Measurements from ENCODE around the gene PRRT4. TPM values are rescaled to one million over a fixed set of nuclear protein-coding genes. Genes with fewer than 3 reads are reported as not detected.
A peak's percentile ranks its signal among the peaks of the same experiment; 100 is the strongest.

Gene PRRT4
- total and polyA plus RNA-seq, 4 donors = 0.13 to 0.14 TPM; not detected in 2

DNA sequence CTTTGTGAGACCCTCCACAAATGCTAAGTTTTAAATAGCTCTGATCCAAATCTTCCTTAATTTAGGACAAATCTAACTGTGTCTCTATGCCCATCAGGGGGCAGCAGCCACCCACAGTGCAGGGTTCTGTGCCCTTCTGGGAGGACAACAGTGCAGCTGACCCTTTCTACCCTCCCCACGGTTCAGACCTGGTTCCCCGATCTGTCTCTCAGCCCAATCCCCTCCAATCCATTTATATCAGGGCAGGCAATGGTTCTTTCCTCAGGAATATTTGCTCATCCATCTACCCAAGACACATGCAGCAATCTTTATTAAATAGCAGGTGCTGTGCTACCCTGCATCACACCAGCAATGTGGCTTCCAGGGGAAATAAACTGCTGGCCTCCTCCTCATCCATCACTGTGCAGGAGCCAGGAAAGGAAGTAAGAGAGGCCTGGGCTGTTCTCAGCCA, 13.8 kb downstream of the PRRT4 start:
- Histone ChIP-seq H3K4me1 (ENCODE audit: control insufficient read depth in 4 of 4, insufficient read depth in 4 of 4, low read length in 3 of 4) (peaks cover 8 to 18% (median 12%) of the 10 kb centered on the region in 4 donors), H3K9ac (ENCODE audit: low read depth in 1 of 2, low read length in 2 of 2) (no peak overlapping the region), H3K36me3 (ENCODE audit: control insufficient read depth in 4 of 4, insufficient read depth in 3 of 4, low read depth in 1 of 4, low read length in 3 of 4) (no peaks in the 10 kb centered on the region), H3K27me3 (ENCODE audit: control insufficient read depth in 4 of 4, insufficient read depth in 4 of 4, low read length in 3 of 4) (peaks cover 0 to 1% (median 0%) of the 10 kb centered on the region in 4 donors), H3K9me3 (ENCODE audit: control insufficient read depth in 4 of 4, low read length in 3 of 4) (no peaks in the 10 kb centered on the region), H3K4me3 (ENCODE audit: low read depth in 1 of 3, low read length in 3 of 3) (no peak overlapping the region), H3K27ac (ENCODE audit: low read depth in 1 of 2, low read length in 2 of 2) (no peak overlapping the region)
- 6% methylated on average over 2 of the region's 2 CpGs for WGBS
- no peak for DNase-seq (ENCODE audit: low spot score)
- TF ChIP-seq, protein P1, sequence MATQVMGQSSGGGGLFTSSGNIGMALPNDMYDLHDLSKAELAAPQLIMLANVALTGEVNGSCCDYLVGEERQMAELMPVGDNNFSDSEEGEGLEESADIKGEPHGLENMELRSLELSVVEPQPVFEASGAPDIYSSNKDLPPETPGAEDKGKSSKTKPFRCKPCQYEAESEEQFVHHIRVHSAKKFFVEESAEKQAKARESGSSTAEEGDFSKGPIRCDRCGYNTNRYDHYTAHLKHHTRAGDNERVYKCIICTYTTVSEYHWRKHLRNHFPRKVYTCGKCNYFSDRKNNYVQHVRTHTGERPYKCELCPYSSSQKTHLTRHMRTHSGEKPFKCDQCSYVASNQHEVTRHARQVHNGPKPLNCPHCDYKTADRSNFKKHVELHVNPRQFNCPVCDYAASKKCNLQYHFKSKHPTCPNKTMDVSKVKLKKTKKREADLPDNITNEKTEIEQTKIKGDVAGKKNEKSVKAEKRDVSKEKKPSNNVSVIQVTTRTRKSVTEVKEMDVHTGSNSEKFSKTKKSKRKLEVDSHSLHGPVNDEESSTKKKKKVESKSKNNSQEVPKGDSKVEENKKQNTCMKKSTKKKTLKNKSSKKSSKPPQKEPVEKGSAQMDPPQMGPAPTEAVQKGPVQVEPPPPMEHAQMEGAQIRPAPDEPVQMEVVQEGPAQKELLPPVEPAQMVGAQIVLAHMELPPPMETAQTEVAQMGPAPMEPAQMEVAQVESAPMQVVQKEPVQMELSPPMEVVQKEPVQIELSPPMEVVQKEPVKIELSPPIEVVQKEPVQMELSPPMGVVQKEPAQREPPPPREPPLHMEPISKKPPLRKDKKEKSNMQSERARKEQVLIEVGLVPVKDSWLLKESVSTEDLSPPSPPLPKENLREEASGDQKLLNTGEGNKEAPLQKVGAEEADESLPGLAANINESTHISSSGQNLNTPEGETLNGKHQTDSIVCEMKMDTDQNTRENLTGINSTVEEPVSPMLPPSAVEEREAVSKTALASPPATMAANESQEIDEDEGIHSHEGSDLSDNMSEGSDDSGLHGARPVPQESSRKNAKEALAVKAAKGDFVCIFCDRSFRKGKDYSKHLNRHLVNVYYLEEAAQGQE (IDR thresholded peaks at IDR 0.05) = no peak
- TF ChIP-seq RAD21 (IDR thresholded peaks at IDR 0.05) (peak; percentile 85 to 90), TAF1 (conservative IDR thresholded peaks at IDR 0.05) (no peak)
- TF ChIP-seq, protein P2, sequence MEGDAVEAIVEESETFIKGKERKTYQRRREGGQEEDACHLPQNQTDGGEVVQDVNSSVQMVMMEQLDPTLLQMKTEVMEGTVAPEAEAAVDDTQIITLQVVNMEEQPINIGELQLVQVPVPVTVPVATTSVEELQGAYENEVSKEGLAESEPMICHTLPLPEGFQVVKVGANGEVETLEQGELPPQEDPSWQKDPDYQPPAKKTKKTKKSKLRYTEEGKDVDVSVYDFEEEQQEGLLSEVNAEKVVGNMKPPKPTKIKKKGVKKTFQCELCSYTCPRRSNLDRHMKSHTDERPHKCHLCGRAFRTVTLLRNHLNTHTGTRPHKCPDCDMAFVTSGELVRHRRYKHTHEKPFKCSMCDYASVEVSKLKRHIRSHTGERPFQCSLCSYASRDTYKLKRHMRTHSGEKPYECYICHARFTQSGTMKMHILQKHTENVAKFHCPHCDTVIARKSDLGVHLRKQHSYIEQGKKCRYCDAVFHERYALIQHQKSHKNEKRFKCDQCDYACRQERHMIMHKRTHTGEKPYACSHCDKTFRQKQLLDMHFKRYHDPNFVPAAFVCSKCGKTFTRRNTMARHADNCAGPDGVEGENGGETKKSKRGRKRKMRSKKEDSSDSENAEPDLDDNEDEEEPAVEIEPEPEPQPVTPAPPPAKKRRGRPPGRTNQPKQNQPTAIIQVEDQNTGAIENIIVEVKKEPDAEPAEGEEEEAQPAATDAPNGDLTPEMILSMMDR (IDR thresholded peaks at IDR 0.05; ENCODE audit: low read depth, low read length, missing input control) = peak; percentile 70

DNA sequence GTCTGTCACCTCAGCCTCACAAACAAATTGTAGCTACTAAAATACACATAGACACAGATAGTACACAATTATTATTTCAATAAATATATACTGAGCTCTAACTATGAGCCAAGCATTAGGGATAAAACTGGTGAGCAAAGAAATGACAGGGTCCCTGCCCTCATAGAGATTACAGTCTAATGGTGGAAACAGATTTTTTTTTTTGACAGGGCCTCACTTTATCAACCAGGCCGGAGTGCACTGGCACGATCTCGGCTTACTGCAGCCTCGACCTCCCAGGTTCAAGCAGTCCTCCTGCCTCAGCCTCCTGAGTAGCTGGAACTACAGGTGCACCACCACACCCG, 17.1 kb downstream of the PRRT4 start:
- no peak overlapping the region for H3K27ac ChIP-seq (ENCODE audit: low read depth in 1 of 2, low read length in 2 of 2)
- H3K4me3 ChIP-seq (ENCODE audit: low read depth in 1 of 3, low read length in 3 of 3) = no peak overlapping the region
- no peaks in the 10 kb centered on the region for H3K27me3 ChIP-seq (ENCODE audit: control insufficient read depth in 4 of 4, insufficient read depth in 4 of 4, low read length in 3 of 4)
- 94% methylated on average over 5 of the region's 5 CpGs for WGBS
- H3K9me3 ChIP-seq (ENCODE audit: control insufficient read depth in 4 of 4, low read length in 3 of 4) = no peaks in the 10 kb centered on the region
- no peak overlapping the region for H3K9ac ChIP-seq (ENCODE audit: low read depth in 1 of 2, low read length in 2 of 2)
- peaks cover 2 to 19% (median 13%) of the 10 kb centered on the region in 4 donors for H3K4me1 ChIP-seq (ENCODE audit: control insufficient read depth in 4 of 4, insufficient read depth in 4 of 4, low read length in 3 of 4)
- TF ChIP-seq, protein P2 (IDR thresholded peaks at IDR 0.05; ENCODE audit: low read depth, low read length, missing input control) = no peak
- TF ChIP-seq RXRA (IDR thresholded peaks at IDR 0.05) (no peak), MAX (IDR thresholded peaks at IDR 0.05) (no peak), JUND (IDR thresholded peaks at IDR 0.05) (no peak), NR2F2 (IDR thresholded peaks at IDR 0.05) (no peak), FOXA2 (IDR thresholded peaks at IDR 0.05) (no peak), FOXA1 (IDR thresholded peaks at IDR 0.05) (no peak), GABPA (IDR thresholded peaks at IDR 0.05 in 1 of 2, conservative IDR thresholded peaks at IDR 0.05 in 1 of 2) (no peak), RAD21 (IDR thresholded peaks at IDR 0.05) (no peak), TAF1 (conservative IDR thresholded peaks at IDR 0.05) (no peak), EGR1 (IDR thresholded peaks at IDR 0.05; ENCODE audit: low read depth in 2 of 2) (no peak), ZBTB33 (IDR thresholded peaks at IDR 0.05) (no peak)
- TF ChIP-seq, protein P3, sequence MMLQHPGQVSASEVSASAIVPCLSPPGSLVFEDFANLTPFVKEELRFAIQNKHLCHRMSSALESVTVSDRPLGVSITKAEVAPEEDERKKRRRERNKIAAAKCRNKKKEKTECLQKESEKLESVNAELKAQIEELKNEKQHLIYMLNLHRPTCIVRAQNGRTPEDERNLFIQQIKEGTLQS (IDR thresholded peaks at IDR 0.05) = no peak
- peaks cover 0 to 4% (median 2%) of the 10 kb centered on the region in 4 donors for H3K36me3 ChIP-seq (ENCODE audit: control insufficient read depth in 4 of 4, insufficient read depth in 3 of 4, low read depth in 1 of 4, low read length in 3 of 4)
- no peak for DNase-seq (ENCODE audit: low spot score)

All from liver (tissue), 9 donors.